Esophagus squamous epithelium (tissue), 5 donors: Measurements from ENCODE around the gene GPX7. TPM values are rescaled to one million over a fixed set of nuclear protein-coding genes. Genes with fewer than 3 reads are reported as not detected.

ENCODE experiments used
- DNase-seq: peaks from one replicate; lab custom pipeline; 2025; lab: John Stamatoyannopoulos, UW
- H3K27ac ChIP-seq, 4 donors: fragments of 200-600 bp; sonication (generic); one replicate each; pipeline ENCODE4 v1.5.1; 2016 to 2019; ENCODE audit warnings: mild to moderate bottlenecking in 1 of 4
- H3K27me3 ChIP-seq, 4 donors: fragments of 200-600 bp; sonication (generic); 1 replicate in 3 of 4; 2 replicates in 1 of 4; pipeline versions ENCODE4 v1.5.1 to v1.6.0; 2017 to 2021; ENCODE audit warnings: antibody characterized with exemption in 1 of 4
- H3K36me3 ChIP-seq, 3 donors: fragments of 200-600 bp; sonication (generic); one replicate each; pipeline ENCODE4 v1.5.1; 2016 to 2019
- H3K4me1 ChIP-seq, 3 donors: fragments of 200-600 bp; sonication (generic); one replicate each; pipeline ENCODE4 v1.5.1; 2017 to 2019
- H3K4me3 ChIP-seq, 4 donors: fragments of 200-600 bp; sonication (generic); 1 replicate in 3 of 4; 2 replicates in 1 of 4; pipeline ENCODE4 v1.5.1; 2016 to 2019; ENCODE audit warnings: mild to moderate bottlenecking in 2 of 4, moderate library complexity in 1 of 4
- H3K9me3 ChIP-seq, 3 donors: fragments of 200-600 bp; sonication (generic); one replicate each; pipeline ENCODE4 v1.5.1; 2016 to 2019
- CTCF ChIP-seq, 6 experiments: fragments of 450-650 bp in 4 of 6; fragments of 200-600 bp in 2 of 6; sonication (generic) in 2 of 6; IDR thresholded peaks; one replicate each; pipeline ENCODE4 v1.5.1; 2016 to 2019; ENCODE audit warnings: antibody characterized with exemption in 6 of 6, mild to moderate bottlenecking in 4 of 6, moderate library complexity in 4 of 6
- POLR2A ChIP-seq, 4 donors: fragments of 450-650 bp; IDR thresholded peaks; one replicate each; pipeline ENCODE4 v1.6.1; 2017; ENCODE audit warnings: antibody characterized with exemption in 4 of 4, mild to moderate bottlenecking in 4 of 4, moderate library complexity in 3 of 4
- WGBS, 2 donors: methylation state at CpG; one replicate each; pipeline ENCODE4 v1.1.5; 2018; 5-methylcytosine and 5-hydroxymethylcytosine counted together
- intact Hi-C: fragments of 100-400 bp; cut with DNase I; formaldehyde crosslinking; loops from one replicate; pipeline ENCODE4 v1.15.0; 2022
- total RNA-seq, 4 donors: library from RNA; depleted of rRNA; stranded (reverse); fragments of >200 nt; gene quantifications; one replicate each; pipeline ENCODE4 v1.1.0, GENCODE V29; 2016
- donor health status: DM: yes; HTN: yes; CAD: no.

The GPX7 gene
- total RNA-seq, 4 donors from 2014 or later: 1.6 to 9.9 (median 2.7) TPM

GRCh38 chr1:52641307-52641706 is 39.1 kb downstream of the GPX7 start:
- 63 to 93% methylated on average over 4 of the region's 4 CpGs for WGBS, 2 donors
- TF ChIP-seq POLR2A (IDR thresholded peaks at IDR 0.05): no peak
- TF ChIP-seq CTCF (IDR thresholded peaks at IDR 0.05): no peak
- no peak for DNase-seq
- Histone ChIP-seq H3K36me3 (no peaks in the 10 kb centered on the region), H3K27me3 (peaks cover 0 to 3% (median 0%) of the 10 kb centered on the region in 4 donors), H3K9me3 (no peaks in the 10 kb centered on the region), H3K27ac (no peak overlapping the region), H3K4me1 (peaks cover 0 to 8% (median 6%) of the 10 kb centered on the region in 3 donors), H3K4me3 (no peak overlapping the region)
- intact Hi-C loops: no loop called here

- no peaks in the 10 kb centered on the region for H3K9me3 ChIP-seq
- H3K36me3 ChIP-seq: no peaks in the 10 kb centered on the region
- H3K4me1 ChIP-seq: no peaks in the 10 kb centered on the region
- intact Hi-C loops: no loop called here
- TF ChIP-seq CTCF (IDR thresholded peaks at IDR 0.05): no peak
- no peak for TF ChIP-seq POLR2A (IDR thresholded peaks at IDR 0.05)
- H3K27me3 ChIP-seq: no peaks in the 10 kb centered on the region
- 74 to 75% methylated on average over 6 of the region's 6 CpGs for WGBS, 2 donors
- no peak overlapping the region for H3K27ac ChIP-seq
- no peak overlapping the region for H3K4me3 ChIP-seq
- no peak for DNase-seq
These were observed 43.1 kb downstream of the GPX7 start for GRCh38 chr1:52645261-52645660.

- Histone ChIP-seq H3K36me3 (no peaks in the 10 kb centered on the region), H3K4me1 (no peaks in the 10 kb centered on the region), H3K9me3 (no peaks in the 10 kb centered on the region), H3K27me3 (no peaks in the 10 kb centered on the region), H3K27ac (no peak overlapping the region), H3K4me3 (no peak overlapping the region)
- intact Hi-C loops: no loop called here
- no peak for TF ChIP-seq CTCF (IDR thresholded peaks at IDR 0.05)
- no peak for TF ChIP-seq POLR2A (IDR thresholded peaks at IDR 0.05)
- 64 to 100% methylated on average over 1 of the region's 1 CpG for WGBS, 2 donors
- DNase-seq: no peak
These were observed 49.7 kb downstream of the GPX7 start for GRCh38 chr1:52651904-52652303.

GRCh38 chr1:52653207-52653849 is 51.2 kb downstream of the GPX7 start:
- no peaks in the 10 kb centered on the region for H3K27me3 ChIP-seq
- no peaks in the 10 kb centered on the region for H3K36me3 ChIP-seq
- no peak for DNase-seq
- intact Hi-C loops: no loop called here
- no peak overlapping the region for H3K4me3 ChIP-seq
- H3K9me3 ChIP-seq: no peaks in the 10 kb centered on the region
- 86 to 94% methylated on average over 5 of the region's 5 CpGs for WGBS, 2 donors
- no peak overlapping the region for H3K27ac ChIP-seq
- no peaks in the 10 kb centered on the region for H3K4me1 ChIP-seq
- TF ChIP-seq POLR2A (IDR thresholded peaks at IDR 0.05) (no peak), CTCF (IDR thresholded peaks at IDR 0.05) (no peak)

GRCh38 chr1:52654063-52654462 is 51.9 kb downstream of the GPX7 start:
- H3K27me3 ChIP-seq: no peaks in the 10 kb centered on the region
- TF ChIP-seq POLR2A (IDR thresholded peaks at IDR 0.05): no peak
- no peak for TF ChIP-seq CTCF (IDR thresholded peaks at IDR 0.05)
- H3K4me3 ChIP-seq: no peak overlapping the region
- DNase-seq: no peak
- no peak overlapping the region for H3K27ac ChIP-seq
- no peaks in the 10 kb centered on the region for H3K36me3 ChIP-seq
- H3K9me3 ChIP-seq: no peaks in the 10 kb centered on the region
- intact Hi-C loops: no loop called here
- H3K4me1 ChIP-seq: no peaks in the 10 kb centered on the region
